Stimulated activated CD4-positive, alpha-beta T cell treated with anti-CD3 and anti-CD28 coated beads, Interleukin-15, amount 100 ng/mL, for 1 hour (primary cell): ENCODE measurements around the gene DACH1.

ENCODE experiments used
- DNase-seq, 2 donors: peaks; one replicate each; pipeline ENCODE4 v3.0.0-alpha.2; 2020; ENCODE audit warnings: low read depth in 1 of 2, low spot score in 1 of 2

The DACH1 gene

GRCh38 chr13:71591374-71591773, 275.6 kb downstream of the DACH1 start:
- DNase-seq, result no peak

GRCh38 chr13:71590654-71591148, 276.3 kb downstream of the DACH1 start:
- DNase-seq, result no peak

GRCh38 chr13:71589032-71589431, 278.0 kb downstream of the DACH1 start:
- DNase-seq, result no peak

GRCh38 chr13:71587817-71588216, 279.2 kb downstream of the DACH1 start:
- DNase-seq, result no peak

- no peak for DNase-seq
Measured at GRCh38 chr13:71587193-71587592, 279.8 kb downstream of the DACH1 start.

GRCh38 chr13:71583581-71583980, 283.4 kb downstream of the DACH1 start:
- DNase-seq, result no peak

GRCh38 chr13:71580614-71581013, 286.4 kb downstream of the DACH1 start:
- no peak for DNase-seq

GRCh38 chr13:71578048-71578447, 289.0 kb downstream of the DACH1 start:
- DNase-seq, result no peak

- no peak for DNase-seq
Measured at GRCh38 chr13:71577127-71577526, 289.9 kb downstream of the DACH1 start.

GRCh38 chr13:71576571-71576970, 290.4 kb downstream of the DACH1 start:
- DNase-seq, result no peak

GRCh38 chr13:71546881-71547280, 320.1 kb downstream of the DACH1 start:
- no peak for DNase-seq

GRCh38 chr13:71540098-71540497, 326.9 kb downstream of the DACH1 start:
- no peak for DNase-seq

- DNase-seq, result no peak
Measured at GRCh38 chr13:71536201-71536600, 330.8 kb downstream of the DACH1 start.

- DNase-seq, result no peak
Measured at GRCh38 chr13:71524613-71525304, 342.2 kb downstream of the DACH1 start.

GRCh38 chr13:71524245-71524612, 342.8 kb downstream of the DACH1 start:
- DNase-seq, result no peak

GRCh38 chr13:71522941-71523526, 344.0 kb downstream of the DACH1 start:
- no peak for DNase-seq

- DNase-seq, result no peak
Measured at GRCh38 chr13:71517004-71517403, 350.0 kb downstream of the DACH1 start.

- DNase-seq, result no peak
Measured at GRCh38 chr13:71516521-71516920, 350.5 kb downstream of the DACH1 start.

GRCh38 chr13:71515744-71516038, 351.3 kb downstream of the DACH1 start:
- DNase-seq, result no peak

GRCh38 chr13:71514900-71515743, 351.9 kb downstream of the DACH1 start:
- no peak for DNase-seq

GRCh38 chr13:71513411-71514033, 353.5 kb downstream of the DACH1 start:
- DNase-seq, result no peak

- no peak for DNase-seq
Measured at GRCh38 chr13:71503781-71504180, 363.2 kb downstream of the DACH1 start.
